ENCODE results near the gene WNK4. TPM values are rescaled to one million over a fixed set of nuclear protein-coding genes. Genes with fewer than 3 reads are reported as not detected.

The WNK4 gene
- total and polyA plus RNA-seq, 12 donors = 0.03 to 0.14 (median 0.07) TPM; not detected in 9

GRCh38 chr17:42759982-42760651 is 20.3 kb upstream of the WNK4 start:
- intact Hi-C loops (cut with DNase I) = loop anchor here in 6 of 10 donors (2.0 to 10.0 kb wide), 5 partner anchors 15 to 185 kb away; partner anchors contain the start of genes PSMC3IP (in 2 of the 6) and EZH1 (in 1 of the 6)
- 37 to 39% methylated on average over 11 of the region's 11 CpGs for WGBS, 2 donors
- DNase-seq (no peak), ATAC-seq (peak in 2 of 8 donors; percentile 9 to 52)
- H3K9me3 ChIP-seq = no peaks in the 10 kb centered on the region
- peaks cover 0 to 38% (median 7%) of the 10 kb centered on the region in 7 donors for H3K27me3 ChIP-seq
- H3K4me1 ChIP-seq = peaks cover 5 to 56% (median 26%) of the 10 kb centered on the region in 9 donors
- no peak for TF ChIP-seq CTCF (IDR thresholded peaks at IDR 0.05)
- H3K36me3 ChIP-seq = no peaks in the 10 kb centered on the region
- peak overlapping the region; percentile 43 to 87 (median 70) for H3K4me3 ChIP-seq
- peak overlapping the region in 9 of 10 donors; percentile 81 to 97 (median 94) for H3K27ac ChIP-seq

GRCh38 chr17:42760652-42761581 is 19.5 kb upstream of the WNK4 start, which contains the start of gene RAMP2:
Gene RAMP2, plus strand, starts transcription at chr17:42761227. Its CDS starts 35 bp downstream, at chr17:42761262.
- H3K36me3 ChIP-seq = no peaks in the 10 kb centered on the region
- TF ChIP-seq CTCF (IDR thresholded peaks at IDR 0.05) = peak in 2 of 9 donors; percentile 7 to 8
- H3K27ac ChIP-seq = peak within 1 kb of the TSS; percentile 81 to 97 (median 93)
- H3K4me1 ChIP-seq = peaks cover 5 to 57% (median 26%) of the 10 kb centered on the region in 9 donors
- peak within 1 kb of the TSS; percentile 43 to 87 (median 70) for H3K4me3 ChIP-seq
- ATAC-seq (peak; percentile 28 to 70 (median 55)), DNase-seq (peak; percentile 42 to 55)
- H3K9me3 ChIP-seq = no peaks in the 10 kb centered on the region
- intact Hi-C loops (cut with DNase I) = loop anchor here in 6 of 10 donors (2.0 to 10.0 kb wide), 5 partner anchors 16 to 186 kb away; partner anchors contain the start of genes PSMC3IP (in 2 of the 6) and EZH1 (in 1 of the 6)
- 2% methylated on average over 64 to 92 of the region's 92 CpGs for WGBS, 2 donors
- peaks cover 0 to 38% (median 7%) of the 10 kb centered on the region in 7 donors for H3K27me3 ChIP-seq

GRCh38 chr17:42761638-42762037 is 18.8 kb upstream of the WNK4 start:
- no peaks in the 10 kb centered on the region for H3K9me3 ChIP-seq
- no peak for ATAC-seq
- peaks cover 5 to 57% (median 26%) of the 10 kb centered on the region in 9 donors for H3K4me1 ChIP-seq
- no peak for TF ChIP-seq CTCF (IDR thresholded peaks at IDR 0.05)
- WGBS, 2 donors = 34 to 49% methylated on average over 11 to 12 of the region's 12 CpGs
- H3K27me3 ChIP-seq = peaks cover 0 to 38% (median 10%) of the 10 kb centered on the region in 7 donors
- H3K36me3 ChIP-seq = no peaks in the 10 kb centered on the region
- DNase-seq = no peak
- intact Hi-C loops (cut with DNase I) = loop anchor here (2.0 to 10.0 kb wide), 7 partner anchors 17 to 187 kb away; partner anchors contain the start of genes PSMC3IP (in 2 of the 10) and EZH1 (in 1 of the 10)
- peak overlapping the region; percentile 43 to 87 (median 70) for H3K4me3 ChIP-seq
- peak overlapping the region; percentile 81 to 97 (median 93) for H3K27ac ChIP-seq

- intact Hi-C loops (cut with DNase I) = loop anchor here in 2 of 10 donors (10.0 kb wide), 2 partner anchors 51 to 191 kb away; partner anchors contain the start of gene PSMC3IP (in 1 of the 2)
- H3K27ac ChIP-seq = no peak overlapping the region
- no peaks in the 10 kb centered on the region for H3K9me3 ChIP-seq
- DNase-seq (no peak), ATAC-seq (no peak)
- H3K4me1 ChIP-seq = peaks cover 0 to 37% (median 11%) of the 10 kb centered on the region in 9 donors
- WGBS, 2 donors = 90 to 91% methylated on average over 6 of the region's 6 CpGs
- TF ChIP-seq CTCF (IDR thresholded peaks at IDR 0.05) = no peak
- H3K27me3 ChIP-seq = peaks cover 0 to 21% (median 4%) of the 10 kb centered on the region in 7 donors
- H3K36me3 ChIP-seq = no peaks in the 10 kb centered on the region
- H3K4me3 ChIP-seq = no peak overlapping the region
Measured at GRCh38 chr17:42766124-42766523, 14.3 kb upstream of the WNK4 start.
